NT2/D1 (cell line): ENCODE measurements around the gene MRPS34.

ENCODE experiments used
- DNase-seq: peaks from one replicate; pipeline ENCODE4 v3.0.0-alpha.2; 2011; ENCODE audit warnings: low read depth, low spot score
- H3K27me3 ChIP-seq: 2 replicates; pipeline ENCODE4 v1.6.0; 2011; ENCODE audit warnings: mild to moderate bottlenecking; ENCODE audit not compliant: insufficient read length, insufficient read depth
- H3K36me3 ChIP-seq: 2 replicates; pipeline ENCODE4 v1.6.1; 2011; ENCODE audit warnings: mild to moderate bottlenecking, low read length, mixed read lengths; ENCODE audit not compliant: insufficient read depth, insufficient read length
- H3K4me1 ChIP-seq: 2 replicates; pipeline ENCODE4 v1.5.1; 2011; ENCODE audit not compliant: insufficient read depth, insufficient read length
- H3K4me3 ChIP-seq: 2 replicates; pipeline ENCODE4 v1.5.1; 2011; ENCODE audit warnings: low read depth; ENCODE audit not compliant: insufficient read length
- H3K9ac ChIP-seq: 2 replicates; pipeline ENCODE4 v1.6.0; 2011; ENCODE audit warnings: low read depth; ENCODE audit not compliant: insufficient read length
- H3K9me3 ChIP-seq: 2 replicates; pipeline ENCODE4 v1.5.1; 2011; ENCODE audit warnings: mild to moderate bottlenecking, low read length; ENCODE audit not compliant: insufficient read depth
- SUZ12 ChIP-seq: IDR thresholded peaks from 2 replicates; pipeline ENCODE4 v1.6.1; 2011; ENCODE audit not compliant: insufficient read length, insufficient read depth; ENCODE audit errors: extremely low read depth
- YY1 ChIP-seq: IDR thresholded peaks from 2 replicates; pipeline ENCODE4 v1.6.1; 2011; ENCODE audit not compliant: insufficient read length, insufficient read depth
- ZNF274 ChIP-seq: IDR thresholded peaks from 2 replicates; pipeline ENCODE4 v1.6.1; 2011; ENCODE audit warnings: mild to moderate bottlenecking, low read depth, low read length

MRPS34 gene

GRCh38 chr16:1772908-1773702 is at the start of gene MRPS34:
MRPS34 (minus strand) TSS chr16:1773134; CDS start chr16:1773119, 15 bp downstream.
- Histone ChIP-seq H3K36me3 (peaks cover 77% of the 10 kb centered on the region), H3K4me1 (peaks cover 18% of the 10 kb centered on the region)
- peak; percentile 82 for DNase-seq

GRCh38 chr16:1821861-1822611 is 49.1 kb upstream of the MRPS34 start:
- peaks cover 21% of the 10 kb centered on the region for H3K36me3 ChIP-seq
- H3K9ac ChIP-seq: no peak overlapping the region
- H3K4me1 ChIP-seq: no peaks in the 10 kb centered on the region
- peaks cover 12% of the 10 kb centered on the region for H3K27me3 ChIP-seq
- no peaks in the 10 kb centered on the region for H3K9me3 ChIP-seq
- no peak for TF ChIP-seq SUZ12
- TF ChIP-seq ZNF274: no peak
- no peak for TF ChIP-seq YY1
- H3K4me3 ChIP-seq: no peak overlapping the region
- DNase-seq: no peak

More at GRCh38 chr16:1772908-1773702, at the start of gene MRPS34:
- no peaks in the 10 kb centered on the region for H3K27me3 ChIP-seq
- peak within 1 kb of the TSS; percentile 99 for H3K9ac ChIP-seq
- peak within 1 kb of the TSS; percentile 97 for H3K4me3 ChIP-seq
- no peaks in the 10 kb centered on the region for H3K9me3 ChIP-seq
- TF ChIP-seq SUZ12 (no peak), ZNF274 (no peak), YY1 (peak; percentile 61)

- Histone ChIP-seq H3K36me3 (peaks cover 28% of the 10 kb centered on the region), H3K4me1 (no peaks in the 10 kb centered on the region)
Measured at GRCh38 chr16:1820946-1821290, 48.0 kb upstream of the MRPS34 start.

GRCh38 chr16:1820096-1820945 is 47.4 kb upstream of the MRPS34 start:
- H3K9ac ChIP-seq: no peak overlapping the region
- peaks cover 7% of the 10 kb centered on the region for H3K27me3 ChIP-seq
- H3K36me3 ChIP-seq: peaks cover 30% of the 10 kb centered on the region
- no peaks in the 10 kb centered on the region for H3K4me1 ChIP-seq
- DNase-seq: no peak
- no peak overlapping the region for H3K4me3 ChIP-seq
- TF ChIP-seq YY1 (no peak), SUZ12 (no peak), ZNF274 (no peak)
- H3K9me3 ChIP-seq: no peaks in the 10 kb centered on the region

More at GRCh38 chr16:1820946-1821290, 48.0 kb upstream of the MRPS34 start:
- Histone ChIP-seq H3K9ac (no peak overlapping the region), H3K27me3 (peaks cover 12% of the 10 kb centered on the region), H3K9me3 (no peaks in the 10 kb centered on the region), H3K4me3 (no peak overlapping the region)
- TF ChIP-seq YY1 (no peak), ZNF274 (no peak), SUZ12 (no peak)
- DNase-seq: no peak

GRCh38 chr16:1819611-1820010 is 46.7 kb upstream of the MRPS34 start:
- no peak for DNase-seq
- Histone ChIP-seq H3K4me1 (no peaks in the 10 kb centered on the region), H3K9ac (no peak overlapping the region), H3K27me3 (peaks cover 4% of the 10 kb centered on the region), H3K4me3 (no peak overlapping the region), H3K36me3 (peaks cover 31% of the 10 kb centered on the region), H3K9me3 (no peaks in the 10 kb centered on the region)
- TF ChIP-seq YY1 (no peak), SUZ12 (no peak)

GRCh38 chr16:1818873-1819525 is 46.1 kb upstream of the MRPS34 start:
- no peak for DNase-seq
- H3K9ac ChIP-seq: no peak overlapping the region
- no peaks in the 10 kb centered on the region for H3K4me1 ChIP-seq
- no peak overlapping the region for H3K4me3 ChIP-seq
- TF ChIP-seq SUZ12 (no peak), YY1 (no peak)
- no peaks in the 10 kb centered on the region for H3K27me3 ChIP-seq
- H3K9me3 ChIP-seq: no peaks in the 10 kb centered on the region
- H3K36me3 ChIP-seq: peaks cover 31% of the 10 kb centered on the region
